WTC11 (cell line): ENCODE measurements around the gene VLDLR. TPM values are rescaled to one million over a fixed set of nuclear protein-coding genes. Genes with fewer than 3 reads are reported as not detected.

ENCODE experiments used
- ATAC-seq: fragments of 200-7000 bp; cut with Tn5 transposase; 2 replicates; pipeline ENCODE4 v1.10.0; 2021; ENCODE audit warnings: mild to moderate bottlenecking, moderate library complexity
- CTCF ChIA-PET: fragments of 300-600 bp; sonication (Branson Sonifier 250); formaldehyde crosslinking; loops from one replicate; lab custom pipeline; 2021; ENCODE audit warnings: antibody characterized with exemption; lab: Charles Lee
- POLR2A ChIA-PET: fragments of 350-600 bp; sonication (Branson Sonifier 250); formaldehyde crosslinking; loops from one replicate; lab custom pipeline; 2021; ENCODE audit warnings: antibody characterized with exemption; lab: Charles Lee
- DNase-seq: peaks from one replicate; pipeline ENCODE4 v3.0.0; 2021; ENCODE audit warnings: low spot score
- H3K27ac Mint-ChIP-seq: 2 replicates; pipeline ENCODE4 v1.8.0; 2021; ENCODE audit warnings: mixed read lengths
- H3K27me3 Mint-ChIP-seq: 2 replicates; pipeline ENCODE4 v1.8.0; 2021; ENCODE audit warnings: low read depth, mild to moderate bottlenecking, moderate library complexity, mixed read lengths
- H3K36me3 Mint-ChIP-seq: 2 replicates; pipeline ENCODE4 v1.8.0; 2021; ENCODE audit warnings: mixed read lengths
- H3K4me1 Mint-ChIP-seq: 2 replicates; pipeline ENCODE4 v1.8.0; 2022; ENCODE audit warnings: mixed read lengths
- H3K4me3 Mint-ChIP-seq: 2 replicates; pipeline ENCODE4 v1.8.0; 2021; ENCODE audit warnings: mild to moderate bottlenecking, moderate library complexity, mixed read lengths
- H3K9me3 Mint-ChIP-seq: 2 replicates; pipeline ENCODE4 v1.8.0; 2021; ENCODE audit warnings: mixed read lengths
- CDX4 ChIP-seq: fragments of 250-450 bp; sonication (Bioruptor Pico); IDR thresholded peaks from 2 replicates; pipeline ENCODE4 v1.9.0; 2021; ENCODE audit warnings: moderate library complexity, mild to moderate bottlenecking, inconsistent platforms, borderline replicate concordance
- CTCF ChIP-seq: fragments of 200-600 bp; IDR thresholded peaks from 2 replicates; pipeline ENCODE4 v1.8.0; 2022; ENCODE audit warnings: antibody characterized with exemption
- E2F5 ChIP-seq: sonication (generic); formaldehyde crosslinking; IDR thresholded peaks from 2 replicates; pipeline ENCODE4 v1.8.1; 2022; ENCODE audit warnings: mild to moderate bottlenecking, moderate library complexity, missing genetic modification reagents
- ELF4 ChIP-seq: sonication (generic); formaldehyde crosslinking; IDR thresholded peaks from 2 replicates; pipeline ENCODE4 v1.8.1; 2022; ENCODE audit warnings: low read depth, mild to moderate bottlenecking, moderate library complexity, missing genetic modification reagents
- GTF2I ChIP-seq: fragments of 250-450 bp; sonication (Bioruptor Pico); conservative IDR thresholded peaks from 2 replicates; pipeline ENCODE4 v1.4.0; 2021; ENCODE audit warnings: mild to moderate bottlenecking
- JAZF1 ChIP-seq: fragments of 250-450 bp; sonication (Bioruptor Pico); IDR thresholded peaks from 2 replicates; pipeline ENCODE4 v1.9.0; 2021; ENCODE audit warnings: moderate library complexity, mild to moderate bottlenecking, inconsistent platforms
- PREB ChIP-seq: sonication (generic); formaldehyde crosslinking; IDR thresholded peaks from 2 replicates; pipeline ENCODE4 v1.8.1; 2022; ENCODE audit warnings: mild to moderate bottlenecking, missing genetic modification reagents, moderate library complexity, borderline replicate concordance
- USF2 ChIP-seq: sonication (generic); formaldehyde crosslinking; IDR thresholded peaks from 2 replicates; pipeline ENCODE4 v1.8.1; 2023; ENCODE audit warnings: mild to moderate bottlenecking, missing genetic modification reagents, moderate library complexity
- ZBTB43 ChIP-seq: sonication (generic); formaldehyde crosslinking; IDR thresholded peaks from 2 replicates; pipeline ENCODE4 v1.8.1; 2023; ENCODE audit warnings: mild to moderate bottlenecking, missing genetic modification reagents
- ZNF138 ChIP-seq: sonication (generic); formaldehyde crosslinking; conservative IDR thresholded peaks from 2 replicates; pipeline ENCODE4 v1.8.1; 2022; ENCODE audit warnings: mild to moderate bottlenecking, moderate library complexity, missing genetic modification reagents
- ZNF281 ChIP-seq: sonication (generic); formaldehyde crosslinking; IDR thresholded peaks from 2 replicates; pipeline ENCODE4 v1.8.0; 2023; ENCODE audit warnings: mild to moderate bottlenecking, missing genetic modification reagents
- ZNF317 ChIP-seq: sonication (generic); formaldehyde crosslinking; IDR thresholded peaks from 2 replicates; pipeline ENCODE4 v1.8.1; 2023; ENCODE audit warnings: low read depth, mild to moderate bottlenecking, moderate library complexity, missing genetic modification reagents, borderline replicate concordance
- ZNF532 ChIP-seq: fragments of 250-450 bp; sonication (Bioruptor Pico); IDR thresholded peaks from 2 replicates; pipeline ENCODE4 v1.9.0; 2021; ENCODE audit warnings: mild to moderate bottlenecking, borderline replicate concordance
- total RNA-seq: library from RNA; stranded (reverse); gene quantifications from 3 replicates; pipeline ENCODE4 v1.2.3, GENCODE V29; 2021

The VLDLR gene
- total RNA-seq, 1 experiment from 2014 or later = 40.8 TPM

GRCh38 chr9:2628919-2629318 lies 7.3 kb downstream of the VLDLR start:
- H3K4me3 Mint-ChIP-seq = no peak overlapping the region
- TF ChIP-seq USF2 (CRISPR knock-in tag) (no peak), ZBTB43 (no peak), ZNF532 (CRISPR knock-in tag) (no peak), JAZF1 (CRISPR knock-in tag) (no peak)
- peaks cover 23% of the 10 kb centered on the region for H3K36me3 Mint-ChIP-seq
- ChIA-PET POLR2A (no interaction called here), CTCF (interaction anchor here (1.5 kb wide), 1 partner anchor 99 kb away, joined by 3 read pairs; no protein-coding TSS in a partner anchor)
- H3K9me3 Mint-ChIP-seq = 0 out of 2 replicates have a peak, but pooled peaks cover 3% of the 10 kb centered on the region
- no peak for DNase-seq
- peak overlapping the region; percentile 57 for H3K27ac Mint-ChIP-seq
- no peak for ATAC-seq
- 0 out of 2 replicates have a peak, but pooled peaks cover 2% of the 10 kb centered on the region for H3K27me3 Mint-ChIP-seq
- H3K4me1 Mint-ChIP-seq = peaks cover 81% of the 10 kb centered on the region

GRCh38 chr9:2630158-2630557 lies 8.6 kb downstream of the VLDLR start:
- CTCF ChIA-PET = no interaction called here
- peaks cover 15% of the 10 kb centered on the region for H3K36me3 Mint-ChIP-seq
- H3K27me3 Mint-ChIP-seq = no peaks in the 10 kb centered on the region
- no peak overlapping the region for H3K4me3 Mint-ChIP-seq
- H3K9me3 Mint-ChIP-seq = 0 out of 2 replicates have a peak, but pooled peaks cover 3% of the 10 kb centered on the region
- ATAC-seq (no peak), DNase-seq (no peak)
- peaks cover 79% of the 10 kb centered on the region for H3K4me1 Mint-ChIP-seq
- H3K27ac Mint-ChIP-seq = no peak overlapping the region
- no peak for TF ChIP-seq ZNF317 (CRISPR knock-in tag)
- no peak for TF ChIP-seq ELF4
- TF ChIP-seq ZNF281 (CRISPR knock-in tag) = no peak
- POLR2A ChIA-PET = interaction anchor here (0.8 kb wide), 1 partner anchor 17 kb away, joined by 3 read pairs; no protein-coding TSS in a partner anchor

GRCh38 chr9:2631263-2631662 lies 9.7 kb downstream of the VLDLR start:
- POLR2A ChIA-PET = no interaction called here
- CTCF ChIA-PET = no interaction called here
- Mint-ChIP-seq H3K27ac (no peak overlapping the region; the same call in 1 of the 2 replicates), H3K9me3 (0 out of 2 replicates have a peak, but pooled peaks cover 3% of the 10 kb centered on the region), H3K27me3 (no peaks in the 10 kb centered on the region), H3K36me3 (peaks cover 26% of the 10 kb centered on the region), H3K4me1 (peaks cover 68% of the 10 kb centered on the region), H3K4me3 (no peak overlapping the region)
- TF ChIP-seq ELF4 = no peak
- no peak for TF ChIP-seq E2F5 (CRISPR knock-in tag)
- no peak for TF ChIP-seq ZNF138 (CRISPR knock-in tag)
- no peak for TF ChIP-seq GTF2I
- no peak for TF ChIP-seq PREB (CRISPR knock-in tag)
- TF ChIP-seq CDX4 = no peak
- TF ChIP-seq CTCF = no peak
- ATAC-seq (no peak), DNase-seq (no peak)
